ENCODE data around the gene CAPN10.

DNA sequence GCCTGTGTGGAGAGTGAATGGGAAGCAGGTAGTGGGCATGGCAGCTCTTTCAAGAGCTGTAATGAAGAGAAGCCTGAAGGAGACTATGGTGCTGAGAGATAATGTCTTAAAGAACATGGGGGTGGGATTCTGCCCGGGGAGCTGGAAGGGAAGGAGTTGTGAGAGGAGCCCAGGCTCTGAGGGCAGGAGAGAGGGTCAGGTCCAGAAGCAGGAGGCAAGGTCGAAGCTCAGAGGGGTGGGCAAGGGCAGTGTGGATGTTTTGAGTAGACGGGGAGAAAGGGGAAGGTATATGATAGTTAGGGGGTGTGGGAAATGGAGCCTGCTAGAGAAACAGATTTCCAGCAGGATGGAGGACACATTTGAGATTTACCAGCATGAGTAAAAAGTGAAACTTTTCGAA, 2.1 kb downstream of the CAPN10 start:
- TF ChIP-seq, protein P1, sequence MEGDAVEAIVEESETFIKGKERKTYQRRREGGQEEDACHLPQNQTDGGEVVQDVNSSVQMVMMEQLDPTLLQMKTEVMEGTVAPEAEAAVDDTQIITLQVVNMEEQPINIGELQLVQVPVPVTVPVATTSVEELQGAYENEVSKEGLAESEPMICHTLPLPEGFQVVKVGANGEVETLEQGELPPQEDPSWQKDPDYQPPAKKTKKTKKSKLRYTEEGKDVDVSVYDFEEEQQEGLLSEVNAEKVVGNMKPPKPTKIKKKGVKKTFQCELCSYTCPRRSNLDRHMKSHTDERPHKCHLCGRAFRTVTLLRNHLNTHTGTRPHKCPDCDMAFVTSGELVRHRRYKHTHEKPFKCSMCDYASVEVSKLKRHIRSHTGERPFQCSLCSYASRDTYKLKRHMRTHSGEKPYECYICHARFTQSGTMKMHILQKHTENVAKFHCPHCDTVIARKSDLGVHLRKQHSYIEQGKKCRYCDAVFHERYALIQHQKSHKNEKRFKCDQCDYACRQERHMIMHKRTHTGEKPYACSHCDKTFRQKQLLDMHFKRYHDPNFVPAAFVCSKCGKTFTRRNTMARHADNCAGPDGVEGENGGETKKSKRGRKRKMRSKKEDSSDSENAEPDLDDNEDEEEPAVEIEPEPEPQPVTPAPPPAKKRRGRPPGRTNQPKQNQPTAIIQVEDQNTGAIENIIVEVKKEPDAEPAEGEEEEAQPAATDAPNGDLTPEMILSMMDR (IDR thresholded peaks at IDR 0.05): no peak
- TF ChIP-seq POLR2A (IDR thresholded peaks at IDR 0.05): no peak

Measured in vagina (tissue), 2 donors.